Left kidney (tissue), 2 donors: ENCODE data around the gene TBC1D9. TPM values are rescaled to one million over a fixed set of nuclear protein-coding genes. Genes with fewer than 3 reads are reported as not detected.

Source experiments
- DNase-seq: peaks from one replicate; pipeline ENCODE4 v3.0.0-alpha.2; 2013
- polyA plus RNA-seq: library from polyadenylated mRNA; unstranded; fragments of 120-200 nt; gene quantifications from one replicate; pipeline ENCODE4 v1.2.1, GENCODE V29; 2013; ENCODE audit not compliant: insufficient read length

TBC1D9 gene
- polyA plus RNA-seq, 1 donor = 62.1 TPM

- DNase-seq = no peak
Observed at GRCh38 chr4:140617499-140618248, 138.5 kb downstream of the TBC1D9 start.

- DNase-seq = no peak
Observed at GRCh38 chr4:140615451-140615850, 140.7 kb downstream of the TBC1D9 start.

- DNase-seq = no peak
Observed at GRCh38 chr4:140612357-140612756, 143.8 kb downstream of the TBC1D9 start.

- no peak for DNase-seq
Observed at GRCh38 chr4:140611854-140612253, 144.3 kb downstream of the TBC1D9 start.

GRCh38 chr4:140609548-140610425, 146.4 kb downstream of the TBC1D9 start:
- peak; percentile 69 for DNase-seq

- no peak for DNase-seq
Observed at GRCh38 chr4:140607852-140608251, 148.3 kb downstream of the TBC1D9 start.

GRCh38 chr4:140604544-140604943, 151.6 kb downstream of the TBC1D9 start:
- no peak for DNase-seq

- no peak for DNase-seq
Observed at GRCh38 chr4:140603286-140603685, 152.9 kb downstream of the TBC1D9 start.

GRCh38 chr4:140602714-140603113, 153.5 kb downstream of the TBC1D9 start:
- no peak for DNase-seq

GRCh38 chr4:140600408-140600807, 155.8 kb downstream of the TBC1D9 start:
- no peak for DNase-seq

GRCh38 chr4:140595065-140595464, 161.1 kb downstream of the TBC1D9 start:
- DNase-seq = no peak

GRCh38 chr4:140584439-140584838, 171.7 kb downstream of the TBC1D9 start:
- no peak for DNase-seq

GRCh38 chr4:140581078-140581477, 175.1 kb downstream of the TBC1D9 start:
- DNase-seq = no peak

- no peak for DNase-seq
Observed at GRCh38 chr4:140579278-140579677, 176.9 kb downstream of the TBC1D9 start.

GRCh38 chr4:140575489-140575888, 180.7 kb downstream of the TBC1D9 start:
- DNase-seq = no peak

- DNase-seq = no peak
Observed at GRCh38 chr4:140571620-140572019, 184.6 kb downstream of the TBC1D9 start.

Other genes with a start within 250 kb of the TBC1D9 start
- gene ELMOD2, start 232.2 kb downstream of the TBC1D9 start, polyA plus RNA-seq = 51.0 TPM
- 0.25 TPM for gene UCP1, start 187.4 kb downstream of the TBC1D9 start, polyA plus RNA-seq